HL-60 (cell line): ENCODE results near the gene CACNG4.

Experiments used
- GABPA ChIP-seq: IDR thresholded peaks from 2 replicates; pipeline ENCODE4 v1.6.1; 2012; ENCODE audit warnings: low read depth
- POLR2AphosphoS5 ChIP-seq: IDR thresholded peaks from 2 replicates; pipeline ENCODE4 v1.6.1; 2012; ENCODE audit warnings: low read depth
- TF ChIP-seq, protein P1 (sequence below): IDR thresholded peaks from one replicate; pipeline ENCODE4 v1.5.1; 2011; ENCODE audit warnings: low read length, control low read depth, inconsistent platforms; ENCODE audit not compliant: insufficient read depth

DNA sequence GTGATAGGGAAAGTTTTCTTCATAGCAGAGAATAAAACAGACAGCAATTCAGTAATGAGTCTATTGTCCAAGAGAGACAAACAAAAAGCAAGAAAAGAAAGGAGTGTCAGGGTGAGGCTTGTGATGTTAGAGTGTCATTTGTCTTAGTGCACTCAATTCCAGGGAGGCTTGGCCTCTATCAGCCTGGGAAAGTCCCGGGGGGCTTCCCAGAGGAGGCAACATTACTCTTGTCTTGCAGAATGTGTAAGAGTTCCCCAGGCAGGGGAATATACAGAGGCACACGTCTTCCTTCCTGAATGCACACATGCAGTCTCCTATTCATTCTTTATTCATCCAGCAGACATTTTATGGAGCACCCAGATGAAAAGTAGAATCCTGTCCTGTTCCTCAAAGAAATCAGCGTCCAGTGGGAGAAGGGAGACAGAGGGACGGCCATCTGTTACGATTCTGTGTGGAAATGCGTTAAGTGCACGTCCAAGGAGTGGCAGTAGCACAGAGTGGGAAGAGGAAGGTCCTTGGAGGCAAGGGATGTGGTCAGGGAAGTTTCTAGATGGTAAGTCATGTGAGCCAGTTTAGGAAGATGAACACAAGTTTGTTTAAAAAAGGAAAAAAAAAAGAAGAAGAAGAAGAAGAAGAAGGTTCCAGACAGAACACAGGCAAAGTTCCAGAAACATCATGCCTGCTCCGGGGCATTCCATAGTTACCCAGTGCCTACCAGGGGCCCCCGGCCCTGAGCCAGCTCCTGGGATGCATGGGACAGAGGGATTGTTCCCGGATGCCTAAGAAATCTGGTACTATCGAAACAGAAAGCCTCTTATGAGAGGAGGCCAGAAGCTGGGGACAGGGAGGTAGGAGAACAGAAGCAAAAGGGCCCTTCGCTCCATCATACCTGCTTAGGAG lies 21.1 kb downstream of the CACNG4 start:
- TF ChIP-seq, protein P1, sequence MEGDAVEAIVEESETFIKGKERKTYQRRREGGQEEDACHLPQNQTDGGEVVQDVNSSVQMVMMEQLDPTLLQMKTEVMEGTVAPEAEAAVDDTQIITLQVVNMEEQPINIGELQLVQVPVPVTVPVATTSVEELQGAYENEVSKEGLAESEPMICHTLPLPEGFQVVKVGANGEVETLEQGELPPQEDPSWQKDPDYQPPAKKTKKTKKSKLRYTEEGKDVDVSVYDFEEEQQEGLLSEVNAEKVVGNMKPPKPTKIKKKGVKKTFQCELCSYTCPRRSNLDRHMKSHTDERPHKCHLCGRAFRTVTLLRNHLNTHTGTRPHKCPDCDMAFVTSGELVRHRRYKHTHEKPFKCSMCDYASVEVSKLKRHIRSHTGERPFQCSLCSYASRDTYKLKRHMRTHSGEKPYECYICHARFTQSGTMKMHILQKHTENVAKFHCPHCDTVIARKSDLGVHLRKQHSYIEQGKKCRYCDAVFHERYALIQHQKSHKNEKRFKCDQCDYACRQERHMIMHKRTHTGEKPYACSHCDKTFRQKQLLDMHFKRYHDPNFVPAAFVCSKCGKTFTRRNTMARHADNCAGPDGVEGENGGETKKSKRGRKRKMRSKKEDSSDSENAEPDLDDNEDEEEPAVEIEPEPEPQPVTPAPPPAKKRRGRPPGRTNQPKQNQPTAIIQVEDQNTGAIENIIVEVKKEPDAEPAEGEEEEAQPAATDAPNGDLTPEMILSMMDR = no peak
- TF ChIP-seq POLR2AphosphoS5 = no peak
- TF ChIP-seq GABPA = no peak
